HuH-7.5 (cell line): ENCODE results near the gene NFKBIZ.
"Not testable (repeated sequence)": the region's sequence is repeated elsewhere in the genome, so short reads cannot be mapped to it uniquely, and the experiment has no call there.

Experiments used
- DNase-seq: peaks from one replicate; pipeline ENCODE4 v3.0.0; 2011; ENCODE audit warnings: low spot score

Gene NFKBIZ

GRCh38 chr3:101876142-101876541, 26.8 kb downstream of the NFKBIZ start:
- no peak for DNase-seq

GRCh38 chr3:101878589-101878988, 29.3 kb downstream of the NFKBIZ start:
- DNase-seq: no peak

- no peak for DNase-seq
These were observed 29.8 kb downstream of the NFKBIZ start for GRCh38 chr3:101879102-101879501.

GRCh38 chr3:101879623-101880284, 30.4 kb downstream of the NFKBIZ start:
- no peak for DNase-seq

GRCh38 chr3:101884776-101885175, 35.5 kb downstream of the NFKBIZ start:
- no peak for DNase-seq

GRCh38 chr3:101885584-101885983, 36.3 kb downstream of the NFKBIZ start:
- DNase-seq: not testable (repeated sequence)

- no peak for DNase-seq
These were observed 37.3 kb downstream of the NFKBIZ start for GRCh38 chr3:101886626-101887025.

GRCh38 chr3:101888653-101889052, 39.3 kb downstream of the NFKBIZ start:
- no peak for DNase-seq

GRCh38 chr3:101890716-101891115, 41.4 kb downstream of the NFKBIZ start:
- DNase-seq: no peak

GRCh38 chr3:101892648-101893047, 43.3 kb downstream of the NFKBIZ start:
- no peak for DNase-seq

- no peak for DNase-seq
These were observed 46.9 kb downstream of the NFKBIZ start for GRCh38 chr3:101896083-101896757.

- DNase-seq: no peak
These were observed 47.7 kb downstream of the NFKBIZ start for GRCh38 chr3:101897013-101897412.

- DNase-seq: no peak
These were observed 48.7 kb downstream of the NFKBIZ start for GRCh38 chr3:101898039-101898438.

GRCh38 chr3:101898752-101899169, 49.4 kb downstream of the NFKBIZ start:
- DNase-seq: no peak

- no peak for DNase-seq
These were observed 51.0 kb downstream of the NFKBIZ start for GRCh38 chr3:101900316-101900715.

- DNase-seq: no peak
These were observed 51.4 kb downstream of the NFKBIZ start for GRCh38 chr3:101900736-101901135.

GRCh38 chr3:101902041-101902440, 52.7 kb downstream of the NFKBIZ start:
- DNase-seq: no peak

- DNase-seq: no peak
These were observed 54.1 kb downstream of the NFKBIZ start for GRCh38 chr3:101903451-101903871.

GRCh38 chr3:101905573-101905972, 56.3 kb downstream of the NFKBIZ start:
- not testable (repeated sequence) for DNase-seq
